Activated CD4-positive, alpha-beta T cell treated with anti-CD3 and anti-CD28 coated beads, Interleukin-2, amount 50 U/mL, for 24 hours (primary cell): ENCODE data around the gene BOLA2B.
"Not testable (repeated sequence)": the region's sequence is repeated elsewhere in the genome, so short reads cannot be mapped to it uniquely, and the experiment has no call there.

Experiments used
- DNase-seq, 2 donors: peaks; one replicate each; pipeline ENCODE4 v3.0.0-alpha.2; 2020; ENCODE audit warnings: low read depth in 1 of 2, low spot score in 1 of 2

Gene BOLA2B

DNA sequence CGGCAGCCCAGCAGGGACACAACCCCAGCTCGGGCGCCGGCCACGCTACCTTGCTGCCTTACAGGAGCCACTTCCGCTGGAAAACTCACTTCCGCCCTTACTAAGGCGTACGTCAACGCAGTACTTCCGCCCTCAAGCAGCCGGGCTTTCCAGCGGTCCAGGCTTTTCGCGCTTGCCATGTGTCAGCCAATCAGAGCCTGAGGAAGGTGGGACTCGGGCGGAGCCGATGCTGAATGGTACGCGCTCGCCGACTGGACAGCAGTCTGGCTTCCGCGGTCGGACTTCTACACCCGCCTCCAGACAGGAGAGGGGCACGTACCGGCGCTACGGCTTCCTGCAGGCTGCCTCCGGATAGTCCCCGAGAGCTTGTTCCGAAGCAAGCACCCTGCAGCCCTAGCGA lies at the start of gene BOLA2B, which contains the start of gene SLX1A:
TSS of gene BOLA2B (minus strand) at position 52 of the 400 bp plus-strand sequence. CDS start 71 bp downstream, outside the sequence.
TSS of gene SLX1A (plus strand) at position 261 of the 400 bp plus-strand sequence. CDS start 210 bp downstream, outside the sequence.
- DNase-seq: not testable (repeated sequence)

DNA sequence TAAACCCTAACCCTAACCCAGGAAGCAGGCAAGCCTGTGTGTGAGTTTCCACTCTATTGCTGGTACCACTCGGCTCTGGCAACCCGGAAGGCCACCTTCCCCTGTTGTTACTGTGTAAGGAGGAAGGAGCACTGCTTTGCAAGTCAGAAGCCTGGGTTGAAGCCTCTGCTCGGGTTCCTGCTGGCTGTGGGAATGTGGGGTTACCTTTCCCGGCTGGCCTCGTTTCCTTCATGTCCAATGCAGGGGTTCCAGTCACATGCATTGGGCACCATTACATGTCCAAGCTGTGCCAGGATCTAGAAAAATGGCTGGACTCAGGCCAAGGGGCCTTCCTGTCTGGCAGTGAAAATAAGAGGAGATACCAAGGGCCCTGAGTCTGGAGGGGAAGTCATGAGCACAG lies 23.6 kb upstream of the BOLA2B start:
- not testable (repeated sequence) for DNase-seq

DNA sequence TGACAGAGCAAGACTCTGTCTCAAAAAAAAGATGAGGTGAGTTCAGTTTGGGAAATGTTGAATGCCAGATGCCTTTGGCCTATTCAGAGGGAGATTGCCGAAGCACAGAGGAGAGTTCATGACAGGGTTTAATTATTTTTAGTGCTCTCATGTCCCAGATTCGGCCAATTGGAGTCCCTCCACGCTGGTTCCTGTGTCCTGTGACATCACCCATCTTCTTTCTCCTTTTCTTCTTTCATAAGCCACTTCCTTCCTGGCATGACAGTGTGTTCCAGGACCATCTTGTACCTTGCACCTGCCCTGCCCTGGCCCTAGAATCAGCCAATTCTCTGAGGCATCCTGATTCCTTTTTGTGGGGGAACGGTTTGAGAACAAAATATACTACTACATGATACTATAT lies 17.9 kb upstream of the BOLA2B start:
- not testable (repeated sequence) for DNase-seq

DNA sequence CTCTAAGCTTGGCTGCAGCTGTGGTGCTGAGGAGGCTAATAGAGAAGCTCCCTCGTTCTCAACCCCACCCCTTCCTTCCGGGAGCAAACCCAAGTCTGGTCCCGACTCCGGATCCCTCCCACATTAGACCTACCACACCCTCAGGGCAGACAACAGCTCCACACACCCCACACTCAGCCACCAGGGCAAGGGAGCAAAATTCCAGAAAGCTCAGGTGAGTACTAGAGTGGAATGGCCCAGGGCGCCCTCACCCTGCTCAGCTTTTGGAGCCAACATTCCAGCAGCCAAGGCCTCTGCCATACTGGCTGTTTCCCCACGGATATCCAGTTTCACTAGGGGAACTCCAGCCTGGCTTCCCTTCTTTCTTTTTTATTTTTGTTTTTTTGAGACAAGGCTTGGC lies 15.6 kb upstream of the BOLA2B start:
- not testable (repeated sequence) for DNase-seq

DNA sequence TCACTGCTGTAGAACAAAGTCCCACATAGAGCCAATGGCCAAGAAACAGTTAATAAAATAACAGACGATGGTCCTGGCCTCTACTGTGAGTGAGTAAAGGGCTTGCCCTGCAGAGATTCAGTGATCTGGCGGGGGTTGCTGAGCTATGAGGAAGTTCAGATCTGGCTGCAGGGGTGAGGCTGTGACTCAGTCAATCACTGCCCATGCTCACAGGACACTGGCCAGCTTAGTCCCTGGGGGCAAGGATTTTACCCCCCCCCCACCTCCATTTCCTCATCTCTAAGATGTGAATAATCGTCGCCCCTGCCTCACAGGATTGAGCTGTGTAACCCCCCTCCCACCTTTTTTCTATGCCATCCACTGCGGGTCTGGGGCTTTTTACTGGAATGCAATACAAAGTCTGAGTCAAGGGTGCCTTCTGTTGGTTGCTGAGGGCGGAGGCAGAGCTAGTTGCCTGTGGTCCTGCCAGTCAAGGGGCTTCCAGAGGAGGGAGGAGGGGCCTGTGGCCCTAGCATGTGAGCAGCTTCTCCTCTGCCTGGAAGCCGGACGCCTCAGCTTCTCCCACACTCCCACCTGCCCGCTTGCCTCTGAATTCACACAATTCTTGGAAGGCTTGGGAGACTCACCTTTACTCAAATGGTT lies 13.7 kb upstream of the BOLA2B start:
- not testable (repeated sequence) for DNase-seq

DNA sequence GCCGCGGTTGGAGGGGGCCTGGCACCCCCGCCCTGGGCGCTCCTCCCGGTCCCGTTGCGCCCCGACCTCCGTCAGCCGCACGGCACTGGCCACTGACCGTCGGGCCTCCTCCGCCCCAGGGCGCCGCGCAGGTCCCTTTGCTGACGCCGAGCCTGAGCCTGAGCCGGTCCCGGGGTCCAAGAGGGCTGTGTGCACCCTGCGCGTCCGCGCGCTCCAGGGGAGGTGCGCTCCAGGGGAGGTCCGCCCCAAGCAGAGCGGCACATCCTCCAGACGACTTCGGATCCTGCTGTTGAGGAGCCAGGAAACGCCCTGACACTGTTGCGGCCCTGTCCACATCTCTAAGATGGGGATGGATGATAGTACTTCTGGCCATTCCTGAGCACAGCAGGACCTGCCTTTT lies 12.8 kb upstream of the BOLA2B start:
- not testable (repeated sequence) for DNase-seq

DNA sequence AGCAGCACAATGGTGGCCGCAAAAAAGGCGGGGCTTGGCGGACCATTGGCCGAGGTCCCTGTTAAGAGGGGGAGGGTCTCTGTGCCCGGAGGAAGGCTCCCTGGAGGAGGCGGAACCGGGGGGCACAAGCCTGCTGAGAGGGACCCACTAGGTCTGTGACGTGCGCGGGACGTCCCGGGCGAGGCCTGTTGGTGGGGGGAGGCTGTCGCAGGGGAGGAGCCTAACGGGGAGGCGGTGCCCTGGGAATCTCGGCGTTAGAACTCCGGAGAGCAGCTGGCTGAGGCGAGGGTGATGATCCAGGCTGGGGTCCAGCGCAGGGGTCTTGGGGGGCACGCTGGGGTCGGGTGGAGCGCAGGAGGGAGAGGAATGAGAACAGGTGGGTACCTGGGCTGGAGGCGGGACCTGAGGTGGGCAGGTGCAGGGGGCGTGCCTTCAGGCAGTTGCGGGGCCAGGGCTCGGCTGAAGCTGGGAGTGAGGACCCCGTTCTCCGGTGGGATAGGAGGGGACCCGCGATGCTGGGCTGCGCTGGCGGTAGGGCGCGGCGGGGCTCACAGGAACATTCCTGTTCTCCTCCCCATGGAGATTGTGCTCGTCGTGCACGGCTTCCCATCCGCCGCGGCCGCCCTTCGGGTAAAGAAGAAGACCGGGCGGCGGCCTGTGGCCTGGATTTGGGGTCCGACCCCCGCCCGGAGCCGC lies 12.2 kb upstream of the BOLA2B start:
- not testable (repeated sequence) for DNase-seq

DNA sequence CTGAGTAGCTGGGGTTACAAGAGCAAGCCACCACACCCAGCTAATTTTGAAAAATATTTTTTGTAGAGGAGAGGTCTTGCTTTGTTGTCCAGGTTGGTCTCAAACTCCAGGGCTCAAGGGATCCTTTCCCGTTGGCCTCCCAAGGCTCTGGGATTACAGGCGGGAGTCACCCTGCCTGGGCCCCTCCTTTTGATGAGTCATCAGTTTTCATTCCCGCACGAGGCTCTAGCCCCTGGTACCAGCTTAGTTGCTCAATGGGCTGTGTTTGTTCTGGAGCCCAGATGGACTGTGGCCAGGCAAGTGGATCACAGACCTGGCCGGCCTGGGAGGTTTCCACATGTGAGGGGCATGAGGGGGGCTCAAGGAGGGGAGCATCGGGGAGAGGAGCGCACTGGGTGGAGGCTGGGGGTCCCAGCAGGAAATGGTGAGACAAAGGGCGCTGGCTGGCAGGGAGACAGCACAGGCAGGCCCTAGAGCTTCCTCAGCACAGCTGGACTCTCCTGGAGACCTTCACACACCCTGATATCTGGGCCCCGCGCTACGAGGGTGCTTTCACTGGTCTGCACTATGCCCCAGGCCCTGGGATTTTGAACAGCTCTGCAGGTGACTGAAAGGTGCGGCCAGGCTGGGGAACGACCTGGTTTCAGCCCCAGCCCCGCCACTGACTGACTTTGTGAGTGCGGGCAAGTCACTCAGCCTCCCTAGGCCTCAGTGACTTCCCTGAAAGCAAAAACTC lies 6.3 kb upstream of the BOLA2B start:
- not testable (repeated sequence) for DNase-seq

DNA sequence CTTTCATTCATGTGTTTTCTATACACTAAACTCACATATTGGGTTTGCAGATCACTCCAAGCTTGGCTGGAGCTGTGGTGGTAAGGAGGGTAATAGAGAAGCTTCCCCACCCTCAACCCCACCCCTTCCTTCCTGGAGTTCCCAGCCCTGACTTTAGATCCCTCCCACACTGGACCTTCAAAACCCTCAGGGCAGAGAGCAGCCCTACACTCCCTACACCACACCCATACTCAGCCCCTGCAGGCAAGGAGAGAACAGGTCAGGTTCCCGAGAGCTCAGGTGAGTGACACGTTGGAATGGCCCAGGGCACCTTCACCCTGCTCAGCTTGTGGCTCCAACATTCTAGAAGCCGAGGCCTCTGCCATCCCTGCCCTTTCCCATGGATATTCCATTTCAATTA lies 5.6 kb upstream of the BOLA2B start, which contains the start of gene SULT1A3:
TSS of gene SULT1A3 (plus strand) at position 207 of the 400 bp plus-strand sequence. CDS start 1,474 bp downstream, outside the sequence.
- DNase-seq: not testable (repeated sequence)

DNA sequence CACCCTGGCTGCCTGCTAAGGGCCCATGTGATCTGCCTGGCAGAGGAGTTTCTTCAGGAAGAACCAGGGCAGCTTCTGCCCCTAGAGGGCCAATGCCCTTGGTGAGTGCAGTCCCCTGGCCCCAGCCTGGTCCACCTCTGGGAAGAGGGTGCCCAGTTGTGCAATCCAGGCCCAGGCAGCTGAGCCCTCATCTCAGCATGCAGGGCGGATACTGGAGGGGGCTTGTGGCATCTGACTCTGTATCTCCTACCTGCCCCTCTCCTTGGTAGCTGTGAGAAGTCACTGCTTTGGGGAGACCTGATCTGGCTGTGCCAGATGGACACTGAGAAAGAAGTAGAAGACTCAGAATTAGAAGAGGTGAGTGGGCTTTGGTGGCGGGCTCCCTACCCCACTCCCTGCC lies 3.5 kb upstream of the BOLA2B start:
- DNase-seq: not testable (repeated sequence)

DNA sequence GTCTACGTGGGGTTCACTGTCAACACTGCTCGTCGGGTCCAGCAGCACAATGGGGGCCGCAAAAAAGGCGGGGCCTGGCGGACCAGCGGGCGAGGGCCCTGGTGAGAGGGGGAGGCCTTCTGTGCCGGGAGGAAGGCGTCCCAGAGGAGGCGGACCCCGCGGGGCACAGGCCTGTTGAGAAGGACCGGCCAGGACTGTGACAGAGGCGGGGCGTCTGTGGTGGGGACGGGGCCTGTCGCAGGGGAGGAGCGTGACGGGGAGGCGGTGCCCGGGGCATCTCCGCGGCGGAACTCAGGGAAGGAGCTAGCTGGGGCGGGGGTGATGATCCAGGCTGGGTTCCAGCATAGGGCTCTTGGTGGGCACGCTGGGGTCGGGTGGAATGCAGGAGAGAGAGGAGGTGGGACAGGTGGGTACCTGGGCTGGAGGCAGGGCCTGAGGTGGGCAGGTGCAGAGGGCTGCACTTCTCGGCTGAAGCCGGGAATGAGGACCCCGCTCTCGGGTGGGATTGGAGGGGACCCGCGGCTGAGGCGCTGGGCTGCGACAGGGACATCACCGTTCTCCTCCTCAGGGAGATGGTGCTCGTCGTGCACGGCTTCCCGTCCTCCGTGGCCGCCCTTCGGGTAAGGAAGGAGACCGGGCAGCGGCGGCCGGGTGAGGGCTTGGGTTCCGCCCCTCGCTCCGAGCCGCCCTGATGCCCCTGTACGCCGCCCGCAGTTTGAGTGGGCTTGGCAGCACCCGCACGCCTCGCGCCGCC lies 883 bp upstream of the BOLA2B start:
- not testable (repeated sequence) for DNase-seq

DNA sequence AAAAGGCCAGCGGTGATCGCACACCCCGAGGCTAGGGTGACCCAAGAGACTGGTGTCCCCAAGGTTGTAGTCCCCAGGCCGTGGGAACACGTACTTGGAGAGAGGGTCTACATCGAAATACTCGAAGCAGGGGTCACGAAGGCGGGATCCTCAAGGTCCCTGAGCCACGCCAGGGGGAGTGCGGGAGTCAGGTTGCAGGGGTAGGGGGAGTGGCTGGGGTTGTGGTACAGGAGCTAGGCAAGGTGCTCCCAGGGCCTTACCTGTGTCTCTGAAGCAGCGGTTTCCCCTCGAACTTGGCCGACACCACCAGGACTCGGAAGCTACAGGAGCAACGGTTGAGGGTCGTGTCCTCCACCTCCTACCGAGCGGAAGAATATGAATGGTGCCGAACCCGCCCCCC lies 368 bp downstream of the BOLA2B start:
- not testable (repeated sequence) for DNase-seq

DNA sequence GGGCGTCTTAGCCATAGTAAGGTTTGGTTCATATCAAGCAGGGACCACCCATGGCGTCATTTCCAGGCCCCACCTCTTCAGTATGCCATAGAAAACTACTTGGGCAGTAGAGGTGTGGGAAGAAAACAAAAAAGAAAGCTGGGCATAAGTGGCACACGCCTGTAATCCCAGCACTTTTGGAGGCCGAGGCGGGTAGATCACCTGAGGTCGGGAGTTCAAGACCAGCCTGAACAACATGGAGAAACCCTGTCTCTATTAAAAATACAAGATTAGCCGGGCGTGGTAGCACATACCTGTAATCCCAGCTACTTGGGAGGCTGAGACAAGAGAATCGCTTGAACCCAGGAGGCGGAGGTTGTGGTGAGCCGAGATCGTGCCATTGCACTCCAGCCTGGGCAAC lies 2.3 kb downstream of the BOLA2B start:
- not testable (repeated sequence) for DNase-seq

DNA sequence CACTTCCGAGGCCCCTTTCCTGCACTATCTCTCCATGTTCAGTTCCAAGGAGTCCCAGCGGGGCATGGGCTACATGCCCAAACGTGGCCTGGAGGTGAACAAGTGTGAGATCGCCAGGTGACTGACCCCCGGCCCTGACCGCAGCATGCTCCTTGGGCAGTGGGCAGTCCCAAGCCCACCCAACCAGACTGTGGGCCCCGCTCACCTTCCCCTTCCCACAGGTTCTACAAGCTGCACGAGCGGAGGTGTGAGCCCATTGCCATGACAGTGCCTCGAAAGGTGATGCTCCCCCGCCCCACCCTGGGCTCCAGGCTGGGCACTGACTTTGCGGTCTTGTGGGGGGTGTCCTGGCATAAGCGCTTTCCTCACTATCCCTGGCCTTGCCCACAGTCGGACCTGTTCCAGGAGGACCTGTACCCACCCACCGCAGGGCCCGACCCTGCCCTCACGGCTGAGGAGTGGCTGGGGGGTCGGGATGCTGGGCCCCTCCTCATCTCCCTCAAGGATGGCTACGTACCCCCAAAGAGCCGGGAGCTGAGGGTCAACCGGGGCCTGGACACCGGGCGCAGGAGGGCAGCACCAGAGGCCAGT lies 5.4 kb downstream of the BOLA2B start:
- no peak for DNase-seq

DNA sequence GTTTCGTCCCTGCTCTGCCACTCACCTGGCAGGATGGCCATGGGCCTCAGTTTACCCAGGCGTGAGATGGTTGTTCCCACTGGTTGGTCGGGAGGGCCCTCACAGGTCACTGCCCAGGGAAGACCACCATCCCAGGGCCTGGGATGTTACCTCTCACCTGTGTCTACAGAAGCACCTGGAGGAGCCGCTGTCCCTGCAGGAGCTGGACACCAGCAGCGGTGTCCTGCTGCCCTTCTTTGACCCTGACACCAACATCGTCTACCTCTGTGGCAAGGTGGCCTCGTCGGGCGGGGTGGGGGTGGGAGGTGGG lies 6.0 kb downstream of the BOLA2B start:
- no peak for DNase-seq

DNA sequence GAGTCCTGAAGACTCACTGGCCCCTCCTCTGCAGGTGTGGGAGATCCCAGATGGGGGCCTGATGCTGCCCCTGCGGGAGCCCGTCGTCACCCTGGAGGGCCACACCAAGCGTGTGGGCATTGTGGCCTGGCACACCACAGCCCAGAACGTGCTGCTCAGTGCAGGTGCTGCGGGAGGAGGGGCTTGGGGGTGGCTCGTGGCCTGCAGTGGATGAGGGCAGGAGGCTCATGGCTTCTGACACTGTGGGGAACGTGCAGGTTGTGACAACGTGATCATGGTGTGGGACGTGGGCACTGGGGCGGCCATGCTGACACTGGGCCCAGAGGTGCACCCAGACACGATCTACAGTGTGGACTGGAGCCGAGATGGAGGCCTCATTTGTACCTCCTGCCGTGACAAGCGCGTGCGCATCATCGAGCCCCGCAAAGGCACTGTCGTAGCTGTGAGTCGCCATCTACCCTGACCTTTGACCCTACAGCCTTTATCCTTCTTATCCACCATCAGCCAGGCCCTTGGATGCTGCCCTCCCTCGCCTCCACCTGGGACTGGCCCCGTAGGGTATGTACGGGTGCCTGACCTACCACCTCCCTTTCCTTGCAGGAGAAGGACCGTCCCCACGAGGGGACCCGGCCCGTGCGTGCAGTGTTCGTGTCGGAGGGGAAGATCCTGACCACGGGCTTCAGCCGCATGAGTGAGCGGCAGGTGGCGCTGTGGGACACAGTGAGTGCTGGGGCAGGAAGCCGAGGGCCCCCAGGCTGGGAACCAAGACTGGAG lies 6.5 kb downstream of the BOLA2B start:
- peak; percentile 85 for DNase-seq

DNA sequence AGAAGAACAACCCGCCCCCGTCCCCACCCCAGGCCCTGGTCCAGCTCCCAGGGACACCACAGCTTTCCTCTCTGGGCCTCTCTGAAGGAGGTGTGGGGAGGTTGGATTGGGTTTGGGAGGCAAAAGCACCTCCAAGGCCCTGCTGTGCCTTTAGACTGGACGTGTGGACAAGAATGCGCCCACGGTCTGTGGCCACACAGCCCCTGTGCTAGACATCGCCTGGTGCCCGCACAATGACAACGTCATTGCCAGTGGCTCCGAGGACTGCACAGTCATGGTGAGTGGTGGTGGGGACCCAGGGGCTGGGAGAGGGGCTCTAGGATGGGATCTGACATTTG lies 7.1 kb downstream of the BOLA2B start:
- peak in 1 of 2 donors; percentile 4 for DNase-seq

DNA sequence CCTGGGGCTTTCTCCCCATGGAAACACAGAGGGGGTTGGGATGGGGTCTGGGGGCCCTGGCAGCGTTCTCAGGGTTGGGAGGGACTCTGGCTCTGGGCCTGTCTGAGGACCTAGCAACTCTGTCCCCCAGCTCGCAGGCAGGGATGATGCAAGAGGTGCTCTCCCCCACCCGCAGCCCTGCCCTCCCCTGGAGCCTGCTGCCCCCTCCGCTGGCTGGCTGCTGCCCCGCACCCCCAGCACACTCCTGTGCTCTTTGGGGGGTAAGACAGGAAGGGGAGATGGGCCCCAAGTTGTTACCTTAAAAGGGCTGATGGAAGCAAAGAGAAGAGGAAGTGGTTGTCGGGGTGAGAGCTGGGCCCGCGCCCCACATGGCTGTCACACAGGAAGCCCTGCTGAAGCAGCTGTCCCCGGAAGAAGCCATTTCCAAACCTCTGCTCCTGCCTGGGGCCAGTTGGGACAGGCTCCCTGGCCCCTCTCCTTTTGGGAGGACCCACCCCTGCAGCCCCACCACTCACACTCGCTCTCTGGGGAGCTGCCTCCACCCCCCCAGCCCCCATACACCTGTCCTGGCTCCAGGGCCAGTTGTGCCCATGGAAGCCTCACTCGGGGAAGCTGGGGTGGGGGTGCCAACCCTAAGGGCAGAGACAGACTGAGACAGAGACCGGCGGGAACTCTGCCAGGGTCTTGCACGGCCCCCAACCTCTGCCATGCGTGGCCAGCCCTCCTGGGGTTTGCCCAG lies 7.6 kb downstream of the BOLA2B start:
- DNase-seq: peak; percentile 61 to 75

DNA sequence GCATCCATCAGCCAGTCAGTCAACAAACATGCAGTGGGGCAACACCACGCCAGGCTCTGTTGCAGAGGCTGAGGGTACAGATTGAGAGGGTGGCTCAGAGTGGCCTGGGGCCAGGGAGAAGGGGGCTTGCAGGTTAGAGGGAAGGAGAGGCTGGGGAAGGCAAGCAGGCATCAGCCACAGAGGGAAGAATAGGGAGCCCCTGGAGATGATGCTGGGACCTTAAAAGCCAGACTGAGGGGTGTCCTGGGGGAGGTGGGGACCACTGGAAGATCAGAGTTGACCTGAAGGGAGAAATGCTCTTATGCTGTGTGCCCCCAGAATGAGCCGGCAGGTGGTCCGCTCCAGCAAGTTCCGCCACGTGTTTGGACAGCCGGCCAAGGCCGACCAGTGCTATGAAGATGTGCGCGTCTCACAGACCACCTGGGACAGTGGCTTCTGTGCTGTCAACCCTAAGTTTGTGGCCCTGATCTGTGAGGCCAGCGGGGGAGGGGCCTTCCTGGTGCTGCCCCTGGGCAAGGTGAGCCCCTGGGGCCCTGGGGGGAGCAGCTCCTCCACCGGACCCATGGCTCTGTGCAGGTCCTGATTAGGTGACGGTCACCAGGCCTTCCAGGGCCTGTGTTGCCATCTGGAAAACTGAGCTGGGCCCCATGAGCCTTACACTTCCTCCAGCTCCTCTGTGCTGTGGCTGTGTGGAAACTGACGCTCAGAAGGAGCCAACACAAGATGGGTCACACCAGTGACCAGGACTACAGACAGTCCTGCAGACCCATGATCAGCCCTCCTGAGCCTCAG lies 8.4 kb downstream of the BOLA2B start:
- DNase-seq: peak; percentile 7 to 13
